Medulla oblongata (tissue), 1 donor: ENCODE measurements around the gene KLHL26.
"Not testable (repeated sequence)": the region's sequence is repeated elsewhere in the genome, so short reads cannot be mapped to it uniquely, and the experiment has no call there.

Source experiments
- DNase-seq: peaks from one replicate; pipeline ENCODE4 v3.0.0-alpha.2; 2015; ENCODE audit errors: extremely low spot score

KLHL26 gene

GRCh38 chr19:18636969-18637629 is at the start of gene KLHL26:
Gene KLHL26 (plus strand): TSS chr19:18637028. CDS start chr19:18637055, 27 bp downstream.
- no peak for DNase-seq

DNA sequence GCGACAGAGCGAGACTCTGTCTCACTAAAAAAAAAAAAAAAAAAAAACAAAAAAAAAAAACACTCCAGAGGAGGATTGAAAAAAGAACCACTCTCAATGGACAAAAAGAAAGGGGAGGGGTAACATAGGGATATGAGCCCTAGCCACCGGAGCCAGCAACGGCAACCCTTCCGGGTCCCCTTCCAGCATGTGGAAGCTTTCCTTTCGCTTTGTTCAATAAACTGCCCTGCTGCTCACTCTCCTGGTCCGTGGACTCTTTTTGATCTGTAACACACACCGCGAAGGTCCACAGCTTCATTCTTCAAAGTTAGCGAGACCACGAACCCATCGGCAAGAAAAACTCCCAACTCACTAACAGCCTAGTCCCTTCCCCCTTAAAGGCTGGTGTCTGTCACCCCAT is 49.3 kb upstream of the KLHL26 start:
- DNase-seq: no peak

DNA sequence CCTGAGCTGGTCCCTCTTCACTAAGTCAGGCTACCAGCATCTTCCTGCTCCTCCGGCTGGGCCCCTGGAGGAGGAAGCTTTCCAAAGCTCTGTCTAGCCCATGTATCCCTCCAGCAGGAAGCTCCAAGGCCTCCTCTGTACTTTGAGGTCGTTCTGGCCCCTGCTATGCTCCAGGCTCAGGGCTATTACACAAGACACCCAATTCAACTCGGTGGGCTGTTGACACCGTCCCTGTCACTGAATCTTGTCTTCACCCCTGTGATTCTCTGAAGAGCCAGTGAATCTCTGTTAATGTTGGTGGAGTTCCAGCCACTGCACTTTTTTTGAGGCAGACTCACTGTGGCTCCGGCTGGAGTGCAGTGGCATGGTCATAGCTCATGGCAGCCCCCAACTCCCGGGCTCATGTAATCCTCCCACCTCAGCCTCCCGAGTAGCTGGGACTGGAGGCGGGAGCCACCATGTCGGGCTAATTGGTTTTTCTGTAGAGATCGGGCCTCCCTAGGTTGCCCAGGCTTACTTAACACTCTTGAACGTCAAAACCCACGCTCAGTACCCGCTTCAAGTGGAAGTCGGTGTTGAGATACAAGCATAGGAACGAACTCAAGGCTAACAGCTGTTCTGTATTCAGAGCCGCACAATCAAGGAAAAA is 48.7 kb upstream of the KLHL26 start:
- no peak for DNase-seq

DNA sequence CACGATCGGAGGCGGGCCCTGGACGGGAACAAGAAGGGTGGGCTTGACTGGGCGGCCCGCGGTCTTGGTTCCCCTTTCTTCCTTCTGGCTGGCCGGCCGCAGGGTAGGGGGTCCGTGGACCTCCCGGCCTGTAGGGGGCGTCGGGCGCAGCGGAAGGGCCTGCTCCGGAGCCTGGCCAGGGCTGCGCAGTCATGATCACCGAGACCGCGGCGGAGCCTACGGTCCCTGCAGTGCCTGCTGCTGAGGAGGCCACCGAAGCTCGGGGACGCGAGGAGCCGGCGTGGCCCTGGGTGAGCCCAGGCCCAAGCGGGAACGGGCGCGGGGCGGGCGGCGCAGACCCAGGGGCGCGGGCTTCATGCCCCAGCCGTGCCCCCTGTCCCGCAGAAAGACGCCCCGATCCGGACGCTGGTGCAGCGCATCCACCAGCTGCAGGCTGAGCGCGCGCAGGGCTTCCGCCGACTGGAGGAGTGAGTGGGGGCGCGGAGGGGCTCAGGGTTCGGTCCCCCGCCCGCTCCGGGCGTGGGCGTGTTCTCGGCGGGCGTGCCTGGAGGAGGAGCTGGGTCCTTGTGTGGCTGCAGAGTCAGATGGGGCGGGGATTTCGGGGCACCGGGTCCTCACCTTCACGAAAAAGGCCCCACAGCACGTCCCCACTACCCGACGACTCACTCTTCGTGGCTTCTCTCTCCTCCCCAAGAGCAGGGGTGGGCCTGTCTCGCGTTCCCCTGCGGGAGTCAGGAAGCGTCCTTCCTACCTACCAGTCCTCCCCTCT is 48.0 kb upstream of the KLHL26 start, which contains the start of gene REX1BD:
Gene REX1BD, plus strand, starts transcription at position 188 of the 769 bp plus-strand sequence. Its CDS starts 4 bp downstream, at position 192.
- peak; percentile 81 for DNase-seq

DNA sequence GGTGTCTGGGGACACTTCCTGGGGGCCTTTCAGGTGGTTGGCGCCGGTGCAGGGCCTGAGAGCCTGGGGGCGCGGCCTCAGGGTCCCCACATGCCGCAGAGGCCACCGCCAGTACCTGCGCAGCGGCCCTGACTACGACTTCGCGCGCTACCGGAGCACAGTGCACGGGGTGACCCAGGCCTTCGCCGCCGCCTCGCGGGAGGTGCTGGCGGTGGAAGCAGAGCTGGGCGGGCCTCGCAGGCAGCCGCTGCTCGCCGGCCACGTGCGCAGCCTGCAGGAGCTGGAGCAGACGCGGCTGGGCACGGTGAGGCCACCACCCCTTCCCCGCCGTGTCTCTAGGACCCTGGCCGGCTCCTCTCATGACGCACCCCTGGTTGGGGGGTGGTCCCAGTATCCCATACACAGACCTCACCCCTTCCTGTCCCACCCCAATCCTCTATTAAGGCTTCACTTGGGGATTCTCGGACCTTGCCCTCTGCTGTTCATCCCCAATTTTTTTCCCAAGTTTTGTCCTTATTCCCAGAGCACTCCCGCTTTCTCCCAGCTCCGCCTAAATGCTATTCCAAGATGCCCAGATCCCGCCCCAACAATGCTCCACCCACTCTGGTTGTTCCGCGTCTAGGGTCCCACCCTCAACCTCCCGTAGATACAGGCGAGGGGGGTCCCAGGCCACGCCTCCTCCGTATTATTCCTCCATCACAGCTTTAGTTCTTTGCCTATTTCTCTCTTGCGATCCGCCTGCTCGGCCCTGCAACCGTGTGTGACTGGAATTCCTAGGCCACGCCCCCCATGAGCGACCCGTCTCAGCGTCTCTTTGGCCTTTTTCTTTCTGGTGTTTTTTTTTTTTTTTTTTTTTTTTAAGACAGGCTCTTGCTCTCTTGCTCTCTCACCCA is 47.2 kb upstream of the KLHL26 start:
- DNase-seq: peak; percentile 36

DNA sequence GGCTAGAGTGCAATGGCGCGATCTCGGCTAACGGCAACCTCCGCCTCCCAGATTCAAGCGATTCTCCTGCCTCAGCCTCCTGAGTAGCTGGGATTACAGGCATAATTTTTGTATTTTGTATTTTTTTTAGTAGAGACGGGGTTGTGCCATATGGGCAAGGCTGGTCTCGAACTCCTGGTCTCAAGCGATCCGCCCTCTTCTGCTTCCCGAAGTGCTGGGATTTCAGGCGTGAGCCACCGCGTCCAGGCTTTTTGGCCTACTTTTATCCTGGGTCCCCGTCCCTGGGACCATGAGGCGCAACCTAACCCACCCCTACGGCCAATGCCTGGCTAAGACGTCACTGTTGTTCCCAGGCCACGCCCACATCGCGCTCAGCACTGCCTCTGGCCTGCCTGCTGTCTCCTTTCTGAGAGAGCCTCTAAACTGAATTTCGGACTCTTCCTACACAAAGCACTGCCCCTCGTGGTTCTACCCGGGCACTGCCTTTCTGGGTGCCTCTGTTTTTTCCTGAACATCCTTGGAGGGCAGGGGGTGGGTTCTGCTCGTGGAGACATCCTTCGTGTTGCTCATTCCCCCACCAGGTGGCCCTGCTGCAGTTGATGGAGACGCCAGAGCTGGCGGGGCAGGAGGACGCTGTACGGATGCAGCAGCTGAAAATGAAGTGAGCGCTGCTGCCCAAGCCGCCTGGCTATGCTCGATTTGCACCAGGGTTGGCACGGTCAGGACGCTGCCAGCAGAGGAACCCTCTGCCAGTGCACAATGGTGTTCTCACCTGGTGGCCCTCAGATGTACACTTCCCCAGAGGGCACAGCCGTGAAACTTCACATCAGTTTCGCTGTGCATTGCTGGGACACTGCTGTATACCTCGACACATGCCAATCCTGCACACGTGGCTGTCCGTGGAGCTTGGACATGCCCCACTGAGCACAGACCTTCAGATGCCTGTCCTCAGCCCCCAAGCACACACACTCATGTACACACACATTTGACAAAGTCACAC is 46.3 kb upstream of the KLHL26 start:
- DNase-seq: peak; percentile 81

DNA sequence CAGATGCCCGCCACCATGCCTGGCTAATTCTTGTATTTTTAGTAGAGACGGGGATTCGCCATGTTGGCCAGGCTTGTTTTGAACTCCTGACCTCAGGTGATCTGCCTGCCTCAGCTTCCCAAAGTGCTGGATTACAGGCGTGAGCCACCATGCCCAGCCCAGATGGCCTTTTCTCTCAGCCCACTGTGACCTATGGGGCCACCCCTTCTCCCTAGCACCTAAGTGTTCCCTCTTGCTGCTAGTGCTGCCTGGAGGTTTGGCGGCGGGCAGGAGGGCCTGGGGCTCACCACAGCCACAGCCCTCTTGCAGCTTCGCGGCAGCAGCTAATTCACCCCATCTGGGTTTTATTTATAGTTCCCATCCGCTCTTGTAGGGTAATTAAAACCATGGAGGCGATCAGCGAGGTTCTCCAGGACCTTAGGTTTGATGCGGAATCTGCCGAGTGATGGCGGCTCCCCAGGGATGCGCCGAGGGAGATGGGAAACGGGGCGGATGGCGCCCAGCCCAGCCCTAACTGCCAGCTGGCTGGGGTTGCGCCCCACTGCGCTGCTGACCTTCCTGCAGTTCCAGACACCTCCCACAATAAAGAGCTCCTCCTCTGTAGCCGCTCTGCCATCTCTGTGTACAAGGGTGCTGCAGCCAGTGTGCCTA is 45.0 kb upstream of the KLHL26 start:
- no peak for DNase-seq

GRCh38 chr19:18592732-18593131 is 44.1 kb upstream of the KLHL26 start:
- DNase-seq: not testable (repeated sequence)

DNA sequence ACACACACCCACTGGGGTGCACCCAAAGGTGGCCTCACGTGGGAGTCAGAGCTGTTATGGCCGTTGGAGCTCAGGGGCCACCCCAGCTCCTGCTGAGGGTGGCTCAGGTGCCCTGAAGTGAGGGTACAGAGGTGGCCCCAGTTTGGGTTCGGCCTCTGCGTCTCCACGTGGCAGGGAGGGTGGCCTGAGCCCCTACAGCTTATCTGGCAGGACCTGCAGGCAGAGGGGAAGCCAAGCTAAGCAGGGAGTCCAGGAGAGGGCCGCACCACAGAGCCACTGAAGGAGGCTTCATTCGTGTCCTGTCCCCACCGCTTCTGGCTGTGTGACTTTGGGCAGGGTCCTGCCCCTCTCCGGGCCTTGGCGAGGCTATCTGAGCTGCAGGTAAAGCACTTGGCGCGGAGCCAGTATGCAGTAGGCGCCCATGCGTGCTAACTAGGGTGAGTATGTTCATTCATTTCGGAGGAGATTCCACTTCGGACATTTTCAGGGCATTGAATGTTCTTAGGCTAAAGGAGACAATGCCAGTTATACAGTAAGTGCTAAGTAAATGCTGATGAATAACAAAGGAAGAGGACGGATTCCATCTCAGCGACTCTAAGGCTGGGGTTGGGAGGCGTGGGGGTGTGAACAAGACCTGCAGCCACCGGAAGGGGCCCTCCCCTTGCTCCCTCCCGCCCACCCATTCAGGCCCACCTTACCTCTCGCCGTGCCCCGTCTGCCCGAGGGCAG is 43.3 kb upstream of the KLHL26 start:
- DNase-seq: no peak

GRCh38 chr19:18594096-18594823 is 42.6 kb upstream of the KLHL26 start:
- peak; percentile 68 for DNase-seq

- no peak for DNase-seq
These were observed 41.9 kb upstream of the KLHL26 start for GRCh38 chr19:18594824-18595373.

GRCh38 chr19:18595475-18595874 is 41.4 kb upstream of the KLHL26 start:
- no peak for DNase-seq

DNA sequence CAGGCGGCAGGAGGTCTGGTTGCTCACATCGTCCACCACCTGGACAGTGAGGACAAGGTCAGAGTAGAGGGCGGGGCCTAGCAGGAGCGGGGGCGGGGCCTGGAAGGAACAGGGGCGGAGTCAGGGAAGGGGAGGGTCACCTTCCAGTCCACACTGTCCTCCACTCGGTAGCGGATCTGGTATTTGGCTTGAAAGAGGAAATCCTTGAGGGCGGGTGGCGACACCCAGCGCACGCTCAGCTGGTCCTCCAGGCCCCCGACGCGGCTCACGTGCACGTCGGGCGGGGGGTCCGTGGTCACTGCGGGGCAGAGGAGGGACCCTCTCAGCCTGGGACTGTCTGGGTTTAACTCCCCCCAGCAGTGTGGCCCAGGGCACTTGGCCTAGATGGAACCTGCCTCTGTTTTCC is 40.1 kb upstream of the KLHL26 start:
- DNase-seq: no peak

- no peak for DNase-seq
These were observed 38.8 kb upstream of the KLHL26 start for GRCh38 chr19:18597809-18598660.

- no peak for DNase-seq
These were observed 37.3 kb upstream of the KLHL26 start for GRCh38 chr19:18599485-18599884.

GRCh38 chr19:18600692-18601397 is 36.0 kb upstream of the KLHL26 start:
- DNase-seq: not testable (repeated sequence)

- no peak for DNase-seq
These were observed 35.0 kb upstream of the KLHL26 start for GRCh38 chr19:18601875-18602274.
